ENCODE data around the gene PAQR6.
A peak's percentile ranks its signal among the peaks of the same experiment; 100 is the strongest.

The PAQR6 gene, protein sequence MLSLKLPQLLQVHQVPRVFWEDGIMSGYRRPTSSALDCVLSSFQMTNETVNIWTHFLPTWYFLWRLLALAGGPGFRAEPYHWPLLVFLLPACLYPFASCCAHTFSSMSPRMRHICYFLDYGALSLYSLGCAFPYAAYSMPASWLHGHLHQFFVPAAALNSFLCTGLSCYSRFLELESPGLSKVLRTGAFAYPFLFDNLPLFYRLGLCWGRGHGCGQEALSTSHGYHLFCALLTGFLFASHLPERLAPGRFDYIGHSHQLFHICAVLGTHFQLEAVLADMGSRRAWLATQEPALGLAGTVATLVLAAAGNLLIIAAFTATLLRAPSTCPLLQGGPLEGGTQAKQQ

DNA sequence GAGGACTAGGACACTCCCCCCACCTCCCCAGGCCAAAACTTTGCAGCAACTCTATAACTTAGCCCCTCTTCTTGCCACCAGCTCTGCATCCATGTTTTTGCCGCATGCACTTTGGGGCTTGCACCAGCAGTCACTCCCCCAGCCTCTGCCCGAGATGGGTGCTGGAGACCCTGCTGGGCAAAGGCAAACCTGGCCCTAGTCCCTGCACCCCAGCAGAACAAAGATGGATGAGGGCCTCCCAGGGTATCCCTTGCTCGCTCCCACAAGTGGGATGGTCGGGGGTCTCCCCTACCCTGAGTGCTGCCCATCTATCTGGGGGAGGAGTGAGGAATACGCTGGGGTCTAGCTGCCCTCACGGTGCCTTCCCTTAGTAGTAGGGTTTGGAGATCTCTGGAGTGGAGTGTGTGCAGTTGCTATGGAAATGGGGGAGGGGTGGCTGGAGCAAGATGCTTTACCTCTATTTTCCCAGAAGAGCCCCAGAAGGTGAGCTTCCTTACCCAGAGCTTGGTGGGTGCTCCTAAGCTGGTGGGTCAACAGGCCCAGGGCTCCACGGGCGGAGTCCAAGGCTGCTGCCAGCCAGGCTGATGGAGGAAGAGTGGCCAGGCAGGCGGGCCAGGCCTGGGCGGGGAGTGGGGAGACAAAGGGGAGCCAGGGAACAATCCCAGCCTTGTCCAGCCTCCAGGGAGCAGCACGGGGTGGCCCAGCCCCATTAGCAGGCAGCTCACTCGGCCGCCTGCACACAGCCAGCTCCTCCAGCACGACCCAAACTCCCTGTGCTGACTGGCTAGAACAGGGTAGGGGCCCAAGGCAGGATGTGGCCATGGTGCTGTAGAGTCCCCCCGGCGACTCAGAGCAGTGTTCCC, at the start of gene PAQR6:
Gene PAQR6 (minus strand): TSS at position 597 of the 863 bp plus-strand sequence. CDS start 1,325 bp downstream, outside the sequence.
- DNase-seq (ENCODE audit: low read depth): no peak

DNA sequence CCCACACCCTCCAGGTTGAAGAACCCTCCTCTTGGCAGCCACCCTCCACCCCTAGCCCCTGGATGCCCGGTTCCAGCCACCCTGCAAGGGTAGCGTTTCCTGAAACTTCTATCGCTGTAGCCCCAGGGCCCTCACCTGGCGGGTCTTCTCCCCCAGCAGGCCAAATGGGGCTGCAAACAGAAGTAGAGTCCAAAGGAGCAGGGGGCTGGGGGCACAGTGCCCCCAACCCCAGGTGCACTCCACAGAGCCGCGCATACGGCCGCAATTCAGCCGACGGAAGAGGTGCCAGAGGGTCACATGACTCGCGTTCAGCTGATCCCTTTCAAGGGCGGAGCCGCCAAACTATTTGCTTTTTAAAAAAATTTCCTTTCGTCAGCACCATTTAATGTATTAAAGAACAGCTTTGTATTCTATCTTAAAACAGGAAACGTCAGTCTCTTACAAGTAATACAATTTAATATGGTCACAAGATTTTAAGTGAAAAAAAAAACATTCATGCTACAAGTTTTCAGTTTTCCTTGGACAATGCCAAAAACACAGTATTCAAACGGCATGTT, 47.6 kb upstream of the PAQR6 start, which contains the start of gene GLMP:
Gene GLMP (minus strand): TSS at position 289 of the 557 bp plus-strand sequence. CDS start 34 bp downstream, at position 255.
- peak; percentile 49 for DNase-seq (ENCODE audit: low read depth)

DNA sequence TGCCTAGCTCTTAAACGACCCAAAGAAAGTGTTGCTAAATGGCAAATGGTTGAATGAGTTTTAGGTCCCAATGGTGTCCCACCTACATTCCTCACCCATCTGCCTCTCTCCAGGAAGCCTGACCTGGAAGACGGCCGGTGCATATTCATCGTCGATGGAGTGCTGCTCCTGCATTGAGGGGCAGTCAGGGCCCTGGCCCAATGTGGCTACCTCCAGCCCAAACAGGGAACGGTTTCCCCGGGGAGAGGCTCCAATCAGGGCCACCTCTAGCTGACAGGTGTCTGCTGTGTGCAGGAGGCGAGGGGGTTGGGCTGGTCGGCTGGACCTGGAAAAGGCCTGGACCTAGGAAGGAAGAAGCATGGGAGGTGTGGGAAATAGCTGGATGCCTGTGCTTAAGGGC, 46.0 kb upstream of the PAQR6 start:
- DNase-seq (ENCODE audit: low read depth): no peak

DNA sequence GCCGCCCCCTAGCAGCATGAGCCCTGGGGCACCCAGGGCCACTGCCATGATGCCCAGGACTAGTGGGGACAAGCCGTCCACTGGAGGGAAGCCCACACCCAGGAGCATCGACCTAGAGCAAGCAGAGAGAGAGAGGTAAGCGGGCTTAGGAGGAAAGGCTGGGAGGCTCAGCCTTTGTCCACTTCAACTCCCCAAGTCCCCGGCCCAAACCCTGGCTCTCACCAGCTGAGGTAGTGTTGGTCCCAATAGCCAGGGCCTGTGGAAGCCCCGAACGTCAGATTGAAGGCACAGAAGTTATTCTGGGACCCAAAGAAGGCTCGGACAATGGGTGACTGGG, 45.2 kb upstream of the PAQR6 start:
- DNase-seq (ENCODE audit: low read depth): no peak

DNA sequence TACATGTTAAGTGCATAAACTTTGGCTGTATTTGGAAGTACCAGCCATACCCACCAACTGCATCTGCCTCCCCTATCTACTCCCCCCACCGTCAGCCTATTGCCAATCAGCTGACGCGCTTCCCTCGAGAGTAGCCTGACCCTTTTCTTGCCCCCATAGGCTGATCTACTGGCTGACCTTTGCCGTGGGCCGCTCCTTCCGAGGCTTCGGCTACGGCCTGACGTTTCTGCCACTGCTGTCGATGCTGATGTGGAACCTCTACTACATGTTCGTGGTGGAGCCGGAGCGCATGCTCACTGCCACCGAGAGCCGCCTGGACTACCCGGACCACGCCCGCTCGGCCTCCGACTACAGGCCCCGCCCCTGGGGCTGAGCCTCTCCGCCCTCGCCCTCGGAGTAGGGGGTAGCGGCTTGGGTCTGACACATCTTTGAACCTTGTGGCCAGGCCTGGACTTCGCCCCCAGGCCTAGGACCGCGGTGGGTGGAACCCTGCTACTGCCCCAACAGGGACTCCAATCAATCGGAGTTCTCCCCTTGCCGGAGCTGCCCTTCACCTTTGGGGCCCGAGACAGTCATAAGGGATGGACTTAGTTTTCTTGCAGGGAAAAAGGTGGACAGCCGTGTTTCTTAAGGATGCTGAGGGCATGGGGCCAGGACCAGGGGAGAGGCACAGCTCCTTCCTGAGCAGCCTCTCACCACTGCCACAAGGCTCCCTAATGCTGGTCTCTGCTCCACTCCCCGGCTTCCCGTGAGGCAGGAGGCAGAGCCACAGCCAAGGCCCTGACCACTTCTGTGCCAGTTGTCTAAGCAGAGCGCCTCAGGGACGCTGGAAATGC, 43.6 kb upstream of the PAQR6 start:
- peak; percentile 77 for DNase-seq (ENCODE audit: low read depth)

DNA sequence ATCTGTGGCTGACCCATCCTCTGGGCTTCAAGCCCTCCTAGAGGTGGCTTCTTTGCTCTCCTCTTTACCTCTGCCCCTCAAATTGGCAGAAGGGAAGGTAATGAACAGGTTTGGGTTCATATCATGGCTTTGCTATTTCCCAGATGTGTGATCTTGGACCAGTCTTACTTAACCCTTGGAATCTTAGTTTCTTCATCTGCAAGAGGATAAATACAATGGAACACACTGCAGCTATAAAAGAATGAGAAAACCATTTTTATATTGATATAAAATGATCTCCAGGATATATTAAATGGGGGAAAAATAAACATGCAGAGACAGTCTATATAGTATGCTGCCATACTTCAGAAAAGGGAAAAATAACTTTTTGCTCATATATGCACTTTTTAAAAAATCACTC, 42.0 kb upstream of the PAQR6 start:
- no peak for DNase-seq (ENCODE audit: low read depth)

DNA sequence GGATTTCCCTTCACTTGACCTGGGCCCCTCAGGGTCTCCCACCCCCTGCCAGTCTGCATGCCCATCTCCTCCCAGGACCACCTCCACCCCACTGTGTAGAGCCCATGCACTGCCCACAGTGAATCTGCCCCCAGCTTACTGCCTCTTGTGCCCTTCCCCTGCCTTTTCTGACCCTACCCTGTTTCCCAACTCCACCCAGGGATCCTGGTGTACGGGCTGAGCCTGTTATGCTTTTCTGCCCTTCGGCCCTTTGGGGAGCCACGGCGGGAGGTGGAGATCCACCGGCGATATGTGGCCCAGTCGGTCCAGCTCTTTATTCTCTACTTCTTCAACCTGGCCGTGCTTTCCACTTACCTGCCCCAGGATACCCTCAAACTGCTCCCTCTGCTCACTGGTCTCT, 38.2 kb upstream of the PAQR6 start:
- no peak for DNase-seq (ENCODE audit: low read depth)

DNA sequence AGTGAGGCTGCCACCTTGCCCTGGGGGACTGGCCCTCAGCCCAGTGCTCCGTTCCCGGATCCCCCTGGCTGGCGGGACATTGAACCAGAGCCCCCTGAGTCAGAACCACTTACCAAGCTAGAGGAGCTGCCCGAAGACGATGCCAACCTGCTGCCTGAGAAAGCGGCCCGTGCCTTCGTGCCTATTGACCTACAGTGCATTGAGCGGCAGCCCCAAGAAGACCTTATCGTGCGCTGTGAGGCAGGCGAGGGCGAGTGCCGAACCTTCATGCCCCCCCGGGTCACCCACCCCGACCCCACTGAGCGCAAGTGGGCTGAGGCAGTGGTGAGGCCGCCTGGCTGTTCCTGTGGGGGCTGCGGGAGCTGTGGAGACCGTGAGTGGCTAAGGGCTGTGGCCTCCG, 37.6 kb upstream of the PAQR6 start:
- DNase-seq (ENCODE audit: low read depth): no peak

DNA sequence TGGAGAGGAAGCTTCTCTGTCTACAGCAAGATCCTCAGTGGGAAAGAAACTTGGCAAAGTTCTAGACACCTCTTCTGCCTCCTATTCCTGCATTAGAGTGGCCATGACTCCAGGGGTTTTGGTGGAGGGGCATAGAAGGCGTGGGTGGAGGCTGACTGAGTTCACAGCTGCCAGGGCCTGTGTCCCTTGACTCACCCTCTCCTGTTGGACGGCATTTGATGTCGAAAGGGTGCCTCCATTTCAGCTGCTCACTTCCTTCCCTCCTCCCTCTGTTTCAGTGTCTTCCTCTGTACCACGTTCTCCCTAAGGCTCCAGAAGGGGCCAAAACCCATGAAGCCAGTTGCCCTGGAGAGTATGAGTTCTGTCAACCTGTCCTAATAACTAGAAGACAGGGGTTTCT, 36.9 kb upstream of the PAQR6 start:
- DNase-seq (ENCODE audit: low read depth): no peak

DNA sequence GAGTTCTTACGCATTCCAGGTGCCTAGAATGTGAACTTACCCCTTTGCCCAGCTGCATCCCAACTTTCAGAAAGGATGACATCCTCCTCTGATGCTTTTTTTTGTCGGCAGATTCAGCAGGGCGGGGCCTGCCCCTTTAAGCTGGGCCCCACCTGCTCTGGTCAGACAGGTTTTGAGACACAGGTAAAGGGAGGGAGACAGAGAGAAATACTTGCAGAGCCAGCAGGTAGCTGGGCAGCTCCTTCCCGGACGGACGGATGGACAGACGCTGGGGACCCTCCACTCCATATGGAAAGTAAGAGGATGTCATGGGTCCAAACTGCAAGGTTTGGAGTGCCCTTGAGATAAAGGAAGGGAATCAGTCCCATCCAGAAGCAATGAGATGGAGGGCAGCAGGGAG, 36.3 kb upstream of the PAQR6 start, which contains the start of gene TMEM79:
Gene TMEM79 (plus strand): TSS at position 214 of the 400 bp plus-strand sequence. CDS start 902 bp downstream, outside the sequence.
- no peak for DNase-seq (ENCODE audit: low read depth)

DNA sequence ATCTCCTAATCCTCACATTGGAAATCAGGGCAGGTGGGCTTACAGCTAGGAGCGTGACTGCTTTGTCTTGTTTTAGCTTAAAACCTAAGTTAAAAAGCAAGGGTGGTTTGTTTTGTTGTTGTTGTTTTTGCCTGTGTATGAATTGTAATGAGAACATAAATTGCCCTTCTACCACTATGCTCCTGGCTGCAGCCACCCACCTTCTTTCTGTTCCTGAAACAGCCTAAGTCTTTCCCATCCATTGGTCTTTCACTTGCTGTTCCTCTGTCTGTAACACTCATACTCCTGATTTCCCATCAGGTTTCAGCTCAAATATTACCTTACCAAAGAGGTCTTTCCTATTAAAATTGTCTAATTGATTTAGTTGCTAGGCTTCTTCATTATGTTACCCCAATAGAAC, 35.7 kb upstream of the PAQR6 start:
- no peak for DNase-seq (ENCODE audit: low read depth)

DNA sequence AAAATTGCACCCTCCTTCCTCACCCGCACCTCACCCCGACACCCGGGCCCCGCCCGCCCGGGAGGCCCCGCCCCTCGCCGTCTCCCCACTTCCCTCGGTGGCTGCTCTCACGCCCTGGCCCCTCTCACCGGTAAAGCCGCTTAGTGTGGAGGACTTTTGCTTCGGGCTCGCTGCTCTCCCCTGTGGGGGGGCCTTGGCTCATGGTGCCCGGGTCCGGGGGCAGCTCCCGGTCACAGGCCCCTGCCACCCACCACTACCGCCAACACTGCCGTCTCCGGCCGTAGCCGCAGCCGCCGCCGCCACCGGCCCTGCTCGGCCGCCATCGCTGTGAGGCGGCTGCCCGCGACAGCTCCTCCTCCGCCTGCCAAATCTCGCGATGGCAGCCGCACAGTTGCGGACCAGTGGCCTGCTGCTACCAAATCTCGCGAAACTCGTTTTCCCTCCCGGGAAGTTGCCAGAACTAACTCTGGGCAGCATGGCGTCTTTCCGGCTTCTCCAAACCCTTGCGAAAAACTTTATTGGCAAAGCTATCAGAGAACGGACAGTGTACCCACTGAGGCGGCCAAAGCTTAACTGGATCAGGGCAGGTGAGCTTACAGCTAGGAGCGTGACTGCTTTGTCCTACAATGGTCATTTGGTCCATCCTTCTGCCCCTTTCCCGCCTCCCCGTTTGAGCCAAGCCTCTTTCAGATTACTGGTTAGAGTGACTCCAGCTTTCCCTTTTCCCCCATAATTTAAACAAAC, 34.8 kb upstream of the PAQR6 start, which contains the start of gene SMG5:
Gene SMG5 (minus strand): TSS at position 347 of the 744 bp plus-strand sequence. CDS start 145 bp downstream, at position 202.
- peak; percentile 98 for DNase-seq (ENCODE audit: low read depth)

DNA sequence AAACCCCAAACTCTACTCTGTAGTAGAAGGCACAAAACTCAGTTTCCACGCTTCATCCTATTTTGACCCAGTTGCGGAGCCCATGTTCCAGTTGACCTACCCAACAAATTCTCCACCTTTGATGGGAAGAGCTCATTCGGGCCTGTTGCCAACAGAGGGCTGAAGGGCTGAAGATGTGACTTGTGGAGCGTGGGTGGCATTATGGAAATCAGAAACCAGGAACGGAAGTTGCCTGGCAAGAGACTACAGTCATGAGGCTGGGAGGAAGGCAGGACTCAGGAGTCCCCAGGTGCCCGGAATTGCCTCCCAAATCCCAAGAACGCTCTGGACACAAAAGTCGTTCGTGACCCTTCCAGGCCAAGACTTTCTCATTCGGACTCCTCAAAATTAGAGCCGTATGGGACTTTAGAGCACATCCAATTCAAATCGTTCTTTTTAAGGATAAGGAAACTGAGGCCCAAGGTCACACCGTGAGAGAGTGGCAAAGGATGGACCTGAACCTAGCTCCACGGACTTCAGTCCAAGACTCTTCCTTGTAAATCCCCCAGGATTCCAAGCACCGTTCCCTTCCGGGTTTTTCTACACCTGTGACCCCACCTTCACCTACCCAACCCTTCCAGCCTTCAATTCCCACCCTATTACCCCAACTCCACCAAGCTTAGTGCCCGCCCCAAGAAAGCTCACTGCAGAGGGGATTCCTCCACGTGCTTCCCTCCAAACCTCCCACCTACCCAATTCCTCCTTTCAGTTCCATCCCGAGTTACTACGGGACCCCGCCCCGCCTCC, 34.0 kb upstream of the PAQR6 start:
- DNase-seq (ENCODE audit: low read depth): no peak

DNA sequence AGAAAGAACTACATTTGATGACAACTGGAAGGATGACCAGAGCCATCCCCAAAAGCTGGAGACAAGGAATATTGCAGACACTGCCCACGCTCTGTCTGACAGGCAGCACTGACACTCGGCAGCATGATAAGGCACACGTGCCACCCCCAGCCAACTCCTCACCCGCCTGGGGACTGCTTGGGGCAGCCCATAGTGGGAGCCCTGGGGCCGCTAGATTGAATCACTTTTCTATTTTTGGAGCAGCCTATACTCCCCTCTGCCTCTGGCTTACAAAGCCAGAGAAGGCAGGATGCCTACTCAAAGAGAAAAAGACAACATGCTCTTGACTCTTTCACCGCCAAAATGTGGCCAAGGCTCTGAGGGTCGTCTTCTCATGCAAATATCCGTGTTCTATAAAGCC, 33.4 kb upstream of the PAQR6 start:
- no peak for DNase-seq (ENCODE audit: low read depth)

DNA sequence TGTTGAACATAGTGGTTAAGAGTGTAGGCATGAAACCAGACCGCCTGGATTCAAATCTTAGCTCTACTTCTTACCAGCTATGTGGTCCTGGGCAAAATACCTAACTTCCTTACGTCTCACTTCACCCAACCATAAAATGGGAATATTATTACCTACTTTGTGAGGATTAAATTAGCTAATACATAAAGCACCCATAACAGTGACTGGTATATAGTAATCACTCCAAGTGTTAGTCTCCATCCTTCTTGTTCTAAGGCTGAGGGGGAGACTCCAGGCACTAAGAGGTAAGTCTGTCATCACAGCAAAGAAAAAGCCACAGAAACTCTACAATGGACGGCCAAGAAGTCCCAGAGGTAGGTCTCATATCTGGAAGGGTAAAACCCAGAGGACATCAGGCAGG, 32.0 kb upstream of the PAQR6 start:
- no peak for DNase-seq (ENCODE audit: low read depth)

DNA sequence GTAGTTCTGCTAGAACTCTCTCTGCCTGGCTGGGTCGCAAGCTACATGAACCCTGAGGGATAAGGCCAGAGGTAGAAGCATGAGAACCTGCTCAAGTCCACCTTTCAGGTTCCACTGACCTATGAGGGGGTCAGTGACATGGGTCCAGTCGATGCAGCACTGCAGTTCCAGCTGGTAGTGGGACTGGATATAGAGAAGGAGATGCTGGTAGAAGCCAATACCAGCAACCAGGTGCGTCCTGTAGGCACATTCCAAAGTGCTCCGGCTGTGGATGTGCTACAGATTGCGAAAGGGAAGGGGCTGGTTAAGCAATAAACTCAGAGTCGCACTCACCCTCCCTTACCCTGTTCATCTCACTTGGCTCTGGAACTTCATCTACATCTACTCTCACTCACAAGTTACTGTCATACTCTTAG, 29.1 kb upstream of the PAQR6 start:
- no peak for DNase-seq (ENCODE audit: low read depth)

DNA sequence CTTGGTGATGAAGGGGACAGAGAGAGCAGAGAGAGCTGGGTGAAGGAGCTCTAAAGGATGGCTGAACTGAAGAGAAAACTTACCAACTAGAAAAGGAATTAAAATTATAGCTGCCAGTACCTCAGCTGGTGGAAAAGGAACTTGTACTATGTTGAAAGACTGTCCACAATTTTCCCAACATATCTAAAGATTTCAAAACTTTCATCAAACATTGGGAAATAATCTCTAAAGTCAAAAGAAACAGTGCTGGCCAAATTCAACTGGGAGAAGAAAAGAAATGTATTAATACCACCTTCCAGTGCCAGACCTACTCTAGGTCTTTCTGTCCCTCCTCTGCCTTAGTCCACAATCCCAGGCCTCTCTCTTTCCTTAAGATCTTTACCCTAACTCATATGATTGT, 28.7 kb upstream of the PAQR6 start:
- DNase-seq (ENCODE audit: low read depth): no peak

DNA sequence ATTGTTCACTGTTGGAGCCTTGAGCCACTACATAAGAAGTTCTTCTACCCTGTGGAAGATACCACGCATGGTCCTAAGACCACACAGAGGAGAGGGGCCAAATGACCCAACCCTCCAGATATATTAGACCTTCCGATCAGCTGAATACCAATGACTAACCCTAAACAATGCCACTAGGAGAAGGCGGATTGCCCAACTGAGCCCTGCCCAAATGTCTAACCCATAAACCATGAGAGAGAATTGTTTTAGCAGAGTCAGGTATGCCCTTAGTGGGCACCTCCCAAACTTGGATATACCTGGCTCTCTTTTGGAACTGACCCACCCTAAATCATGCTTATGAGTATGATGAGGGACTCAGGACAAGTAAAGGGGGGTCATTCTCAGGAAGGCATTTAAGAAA, 22.5 kb upstream of the PAQR6 start:
- no peak for DNase-seq (ENCODE audit: low read depth)

DNA sequence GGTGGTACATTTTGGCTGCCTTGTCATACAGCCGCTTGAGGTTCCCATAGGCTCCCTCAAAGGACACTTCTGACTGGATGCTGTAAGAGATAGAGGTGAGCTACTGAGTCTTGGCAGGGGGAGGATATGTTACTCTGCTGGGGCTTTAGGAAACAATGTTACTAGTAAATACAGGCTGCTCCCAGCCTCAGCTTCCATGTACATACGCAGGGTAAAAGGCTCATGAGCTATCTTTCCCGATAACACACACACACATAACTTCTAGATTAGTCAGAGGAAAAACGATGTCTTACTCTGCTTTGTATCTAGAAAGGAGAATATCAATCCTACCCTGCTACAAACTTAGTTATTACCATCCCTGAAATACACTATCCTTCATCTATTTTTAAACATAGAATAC, 20.5 kb upstream of the PAQR6 start:
- DNase-seq (ENCODE audit: low read depth): no peak

DNA sequence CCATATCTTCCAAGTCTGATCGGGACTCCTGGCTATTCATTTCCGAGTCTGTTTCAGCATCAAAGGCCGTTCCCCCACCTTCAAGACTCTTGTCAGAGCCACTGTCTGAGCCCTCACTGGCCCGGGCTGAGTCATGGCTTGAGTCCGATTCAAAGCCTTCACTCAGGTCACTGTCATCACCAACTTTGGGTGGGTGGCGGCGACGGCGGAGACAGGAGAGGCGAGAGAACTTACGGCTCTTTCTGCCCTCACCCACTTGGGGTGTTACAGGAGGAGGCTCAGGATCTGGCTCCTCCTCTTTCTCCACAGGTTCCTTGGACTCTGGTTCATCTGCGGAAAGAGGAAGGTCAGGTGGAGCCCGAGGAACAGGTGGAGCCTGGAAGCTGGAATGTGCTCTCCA, 18.2 kb upstream of the PAQR6 start:
- DNase-seq (ENCODE audit: low read depth): no peak
